Activated T-cell treated with anti-CD3 and anti-CD28 coated beads, Interleukin-2, amount 50 U/mL, for 72 hours (primary cell): ENCODE results near the gene SDR42E1. TPM values are rescaled to one million over a fixed set of nuclear protein-coding genes. Genes with fewer than 3 reads are reported as not detected.

ENCODE experiments used
- ATAC-seq, 2 donors: fragments of 150-1000 bp; cut with Tn5 transposase; replicated peaks in 1 of 2; 2 replicates each; pipeline ENCODE4 v1.10.0; 2021; ENCODE audit warnings: moderate library complexity in 2 of 2, mild to moderate bottlenecking in 1 of 2
- DNase-seq, 2 donors: peaks; one replicate each; pipeline ENCODE4 v3.0.0; 2021 to 2022; ENCODE audit warnings: mixed read lengths in 1 of 2
- H3K27ac Mint-ChIP-seq: one replicate; pipeline ENCODE4 v1.8.0; 2022; ENCODE audit warnings: mild to moderate bottlenecking, moderate library complexity, mixed read lengths
- H3K27me3 Mint-ChIP-seq: one replicate; pipeline ENCODE4 v1.8.0; 2022; ENCODE audit warnings: low read depth, mixed read lengths
- H3K36me3 Mint-ChIP-seq, 2 donors: one replicate each; pipeline ENCODE4 v1.8.0; 2022; ENCODE audit warnings: mixed read lengths in 2 of 2, mild to moderate bottlenecking in 1 of 2; ENCODE audit not compliant: insufficient read depth in 2 of 2
- H3K4me1 Mint-ChIP-seq: one replicate; pipeline ENCODE4 v1.8.0; 2022; ENCODE audit warnings: low read depth, mixed read lengths
- H3K4me3 Mint-ChIP-seq, 2 donors: one replicate each; pipeline ENCODE4 v1.8.0; 2022; ENCODE audit warnings: mild to moderate bottlenecking in 2 of 2, mixed read lengths in 2 of 2, moderate library complexity in 2 of 2
- H3K9me3 Mint-ChIP-seq, 2 donors: one replicate each; pipeline ENCODE4 v1.8.0; 2022; ENCODE audit warnings: mixed read lengths in 2 of 2
- total RNA-seq, 2 donors: library from RNA; stranded (reverse); gene quantifications; one replicate each; pipeline ENCODE4 v1.2.3, GENCODE V29; 2022

Gene SDR42E1
- total RNA-seq, 2 donors from 2014 or later: 8.7 to 13.0 TPM

DNA sequence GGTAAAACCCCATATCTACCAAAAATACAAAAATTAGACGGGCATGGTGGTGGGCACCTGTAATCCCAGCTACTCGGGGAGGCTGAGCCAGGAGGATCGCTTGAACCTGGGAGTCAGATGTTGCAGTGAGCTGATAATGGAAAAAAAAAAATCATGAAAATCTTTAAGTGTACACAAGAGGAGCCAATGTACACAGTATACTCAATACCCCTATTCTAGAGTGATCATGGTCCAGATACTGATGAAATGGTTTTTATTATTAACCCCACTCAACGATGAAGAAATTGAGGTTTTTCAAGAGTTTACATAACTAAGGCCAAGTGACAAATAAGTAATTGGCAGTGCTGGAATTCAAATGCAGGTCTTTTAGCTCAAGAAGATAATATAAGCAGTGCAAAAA is 35.3 kb upstream of the SDR42E1 start:
- Mint-ChIP-seq H3K9me3 (no peaks in the 10 kb centered on the region), H3K36me3 (no peaks in the 10 kb centered on the region), H3K4me1 (no peaks in the 10 kb centered on the region), H3K27ac (no peak overlapping the region), H3K4me3 (no peak overlapping the region), H3K27me3 (peaks cover 17% of the 10 kb centered on the region)
- ATAC-seq: no peak
- no peak for DNase-seq

DNA sequence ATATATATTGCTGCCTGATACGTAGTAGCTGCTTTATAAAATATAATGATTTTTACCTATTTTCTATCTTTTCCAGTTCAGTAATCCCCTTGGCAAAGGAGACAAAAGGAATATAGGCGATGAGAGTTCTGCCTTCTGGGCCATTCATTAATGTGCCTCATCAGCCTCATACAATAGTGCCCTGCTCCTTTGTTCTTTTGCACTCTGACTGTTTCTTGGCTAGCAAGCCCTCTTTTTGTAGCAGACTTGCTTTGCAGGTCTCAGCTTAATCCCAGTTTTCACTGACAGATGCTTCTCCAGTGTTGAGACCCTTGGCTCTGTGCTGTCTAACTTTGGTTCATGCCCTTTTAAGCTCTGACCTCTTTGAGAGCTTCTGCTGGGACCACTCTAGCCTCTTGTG is 34.2 kb upstream of the SDR42E1 start:
- Mint-ChIP-seq H3K27ac (no peak overlapping the region), H3K4me1 (no peaks in the 10 kb centered on the region), H3K36me3 (no peaks in the 10 kb centered on the region), H3K9me3 (no peaks in the 10 kb centered on the region), H3K4me3 (no peak overlapping the region), H3K27me3 (peaks cover 17% of the 10 kb centered on the region)
- no peak for DNase-seq
- ATAC-seq: no peak

- no peak overlapping the region for H3K4me3 Mint-ChIP-seq
- no peaks in the 10 kb centered on the region for H3K36me3 Mint-ChIP-seq
- DNase-seq (no peak), ATAC-seq (no peak)
- H3K27me3 Mint-ChIP-seq: peaks cover 17% of the 10 kb centered on the region
- H3K9me3 Mint-ChIP-seq: no peaks in the 10 kb centered on the region
- no peaks in the 10 kb centered on the region for H3K4me1 Mint-ChIP-seq
- no peak overlapping the region for H3K27ac Mint-ChIP-seq
These were observed 33.3 kb upstream of the SDR42E1 start for GRCh38 chr16:82044585-82044911.

DNA sequence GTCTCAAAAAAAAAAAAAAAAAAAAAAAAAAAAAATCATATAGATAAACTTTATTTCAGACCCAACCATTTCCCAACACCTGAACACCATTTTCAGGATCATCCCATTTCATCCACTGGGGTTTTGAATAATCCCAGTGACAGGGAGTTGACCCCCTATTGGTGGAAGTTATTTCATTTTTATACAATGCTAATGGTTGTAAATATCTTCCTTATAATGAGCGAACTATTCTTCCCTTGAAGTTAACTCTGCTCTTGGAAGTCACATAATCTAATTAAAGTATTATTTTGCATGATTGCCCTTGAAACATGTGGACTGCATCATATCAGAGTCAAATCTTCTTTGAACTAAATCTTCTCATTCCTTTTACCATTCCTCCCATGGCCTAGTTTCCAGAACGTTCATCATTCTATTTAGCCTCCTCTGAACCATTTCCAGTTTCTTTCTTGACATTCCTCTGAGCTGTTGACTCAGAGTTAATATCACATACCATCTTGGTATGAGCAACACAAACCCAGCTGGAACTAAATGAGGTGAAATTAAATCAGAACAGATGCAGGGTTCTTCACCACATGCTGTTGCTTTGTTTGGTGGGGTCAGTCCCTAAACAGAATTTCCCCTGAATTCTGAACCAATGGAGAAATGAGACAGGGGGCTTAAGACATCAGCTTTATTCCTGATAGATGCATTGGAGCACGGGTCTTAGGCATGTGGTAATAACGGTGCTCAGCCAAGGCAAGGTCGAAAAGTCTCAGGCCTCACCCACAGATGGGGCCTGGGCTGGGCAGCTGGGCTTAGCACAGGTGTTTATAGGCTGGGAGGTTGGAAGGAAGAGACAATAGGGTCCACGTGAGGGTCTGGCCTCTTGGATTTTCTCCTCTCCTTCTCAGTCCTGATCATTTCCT is 32.7 kb upstream of the SDR42E1 start:
- ATAC-seq: no peak
- Mint-ChIP-seq H3K9me3 (no peaks in the 10 kb centered on the region), H3K4me3 (no peak overlapping the region), H3K4me1 (no peaks in the 10 kb centered on the region), H3K27ac (no peak overlapping the region), H3K36me3 (no peaks in the 10 kb centered on the region), H3K27me3 (peaks cover 18% of the 10 kb centered on the region)
- no peak for DNase-seq

GRCh38 chr16:82042846-82043245 is 31.6 kb upstream of the SDR42E1 start:
- DNase-seq: no peak
- no peak overlapping the region for H3K4me3 Mint-ChIP-seq
- H3K9me3 Mint-ChIP-seq: no peaks in the 10 kb centered on the region
- H3K36me3 Mint-ChIP-seq: no peaks in the 10 kb centered on the region
- H3K27me3 Mint-ChIP-seq: peaks cover 16% of the 10 kb centered on the region
- H3K4me1 Mint-ChIP-seq: no peaks in the 10 kb centered on the region
- H3K27ac Mint-ChIP-seq: no peak overlapping the region
- no peak for ATAC-seq

- Mint-ChIP-seq H3K4me3 (no peak overlapping the region), H3K27me3 (peaks cover 9% of the 10 kb centered on the region), H3K36me3 (no peaks in the 10 kb centered on the region), H3K9me3 (no peaks in the 10 kb centered on the region), H3K27ac (no peak overlapping the region), H3K4me1 (no peaks in the 10 kb centered on the region)
- ATAC-seq: no peak
- DNase-seq: no peak
These were observed 30.9 kb upstream of the SDR42E1 start for GRCh38 chr16:82042144-82042543.

DNA sequence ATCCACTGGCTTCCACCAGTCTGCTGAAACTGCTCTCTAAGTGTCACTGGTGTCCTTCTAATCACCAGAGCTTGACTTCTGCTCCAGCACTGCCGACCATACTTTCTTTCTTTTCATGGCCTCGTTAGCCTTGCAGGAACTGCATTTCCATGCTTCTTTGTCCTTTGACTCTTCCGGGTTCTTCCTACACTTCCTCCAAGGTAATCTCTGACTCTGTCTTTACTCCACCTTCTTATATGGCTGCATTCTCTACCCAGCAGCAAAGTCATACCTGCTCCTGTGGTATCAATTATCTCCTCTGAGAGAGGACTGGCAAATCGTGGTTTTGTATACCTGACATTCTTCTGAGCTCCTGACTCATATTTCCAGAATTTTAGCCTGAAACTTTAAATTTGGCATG is 30.3 kb upstream of the SDR42E1 start:
- Mint-ChIP-seq H3K27me3 (peaks cover 8% of the 10 kb centered on the region), H3K27ac (no peak overlapping the region), H3K9me3 (no peaks in the 10 kb centered on the region), H3K4me3 (no peak overlapping the region), H3K4me1 (no peaks in the 10 kb centered on the region), H3K36me3 (no peaks in the 10 kb centered on the region)
- DNase-seq (no peak), ATAC-seq (no peak)

DNA sequence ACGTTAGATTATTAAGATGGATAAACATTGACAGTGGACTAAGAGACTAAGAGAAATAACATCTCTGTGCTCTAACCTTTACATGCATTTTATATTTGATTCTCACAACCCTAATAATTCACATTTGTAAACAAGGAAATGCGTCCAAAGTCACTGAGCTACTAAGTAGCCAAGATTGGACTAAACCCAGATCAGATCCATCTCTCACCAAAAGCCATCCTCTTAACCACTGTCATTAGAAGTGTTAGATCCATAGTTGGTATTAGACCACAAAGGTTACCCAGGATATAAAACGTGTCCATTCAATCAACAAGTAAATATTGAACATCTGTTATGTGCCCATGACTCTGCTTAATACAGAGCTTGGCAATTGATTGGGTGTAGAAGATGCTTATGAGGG is 29.0 kb upstream of the SDR42E1 start:
- no peak for DNase-seq
- H3K9me3 Mint-ChIP-seq: no peaks in the 10 kb centered on the region
- no peak overlapping the region for H3K27ac Mint-ChIP-seq
- ATAC-seq: no peak
- H3K27me3 Mint-ChIP-seq: peaks cover 15% of the 10 kb centered on the region
- H3K4me1 Mint-ChIP-seq: no peaks in the 10 kb centered on the region
- H3K4me3 Mint-ChIP-seq: no peak overlapping the region
- no peaks in the 10 kb centered on the region for H3K36me3 Mint-ChIP-seq

DNA sequence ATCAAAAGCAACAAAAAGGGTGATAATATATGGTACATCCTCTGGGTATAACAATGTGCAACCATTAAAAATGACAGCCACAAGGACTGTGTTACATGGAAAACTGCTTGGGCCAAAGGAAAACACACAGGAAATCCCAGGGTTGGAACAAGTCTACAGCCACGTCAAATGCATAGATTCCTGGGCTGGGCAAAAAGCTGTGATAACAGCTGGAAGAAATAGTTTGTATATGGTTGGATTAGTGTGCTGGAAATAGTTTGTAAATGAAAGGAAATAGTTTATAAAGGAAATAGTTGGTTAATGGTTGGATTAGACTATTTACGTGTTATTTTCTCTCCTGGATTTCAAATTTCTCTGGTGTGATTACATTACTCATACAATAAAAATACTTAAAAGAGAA is 26.4 kb upstream of the SDR42E1 start:
- Mint-ChIP-seq H3K4me1 (no peaks in the 10 kb centered on the region), H3K4me3 (no peak overlapping the region), H3K27me3 (peaks cover 29% of the 10 kb centered on the region), H3K27ac (no peak overlapping the region), H3K9me3 (no peaks in the 10 kb centered on the region), H3K36me3 (no peaks in the 10 kb centered on the region)
- DNase-seq (no peak), ATAC-seq (no peak)

DNA sequence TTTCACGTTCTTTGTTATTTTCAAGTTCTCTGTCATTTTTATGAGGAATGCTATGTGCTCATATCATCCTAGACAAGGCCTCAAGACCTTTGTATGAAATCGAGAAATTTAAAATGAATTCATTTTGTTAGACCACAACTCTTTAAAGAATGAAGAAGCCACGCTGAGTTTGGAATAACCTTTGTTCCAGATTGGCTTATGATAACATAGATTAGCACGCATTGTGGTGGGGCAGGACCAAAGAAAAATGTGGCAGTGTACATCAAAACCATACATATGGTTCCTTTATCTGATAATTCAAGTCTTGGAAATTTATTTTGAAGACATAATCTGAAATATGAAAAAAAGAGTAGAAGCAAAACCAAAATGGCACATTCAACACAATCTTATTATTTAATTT is 26.0 kb upstream of the SDR42E1 start:
- Mint-ChIP-seq H3K4me1 (no peaks in the 10 kb centered on the region), H3K9me3 (no peaks in the 10 kb centered on the region), H3K4me3 (no peak overlapping the region), H3K27me3 (peaks cover 29% of the 10 kb centered on the region), H3K36me3 (no peaks in the 10 kb centered on the region), H3K27ac (no peak overlapping the region)
- DNase-seq: no peak
- ATAC-seq: no peak

- Mint-ChIP-seq H3K4me1 (no peaks in the 10 kb centered on the region), H3K9me3 (no peaks in the 10 kb centered on the region), H3K36me3 (no peaks in the 10 kb centered on the region), H3K27me3 (peaks cover 29% of the 10 kb centered on the region), H3K4me3 (no peak within 1 kb of the TSS), H3K27ac (no peak within 1 kb of the TSS)
- DNase-seq (no peak), ATAC-seq (no peak)
These were observed 23.8 kb upstream of the SDR42E1 start, which contains the start of gene HSD17B2 for GRCh38 chr16:82034981-82035612. Gene HSD17B2, plus strand, starts transcription at chr16:82035253. Its CDS starts 172 bp downstream, at chr16:82035425.

- no peak overlapping the region for H3K27ac Mint-ChIP-seq
- peaks cover 27% of the 10 kb centered on the region for H3K27me3 Mint-ChIP-seq
- ATAC-seq: no peak
- H3K4me3 Mint-ChIP-seq: no peak overlapping the region
- H3K36me3 Mint-ChIP-seq: no peaks in the 10 kb centered on the region
- DNase-seq: no peak
- no peaks in the 10 kb centered on the region for H3K4me1 Mint-ChIP-seq
- no peaks in the 10 kb centered on the region for H3K9me3 Mint-ChIP-seq
These were observed 22.5 kb upstream of the SDR42E1 start for GRCh38 chr16:82033683-82034300.

GRCh38 chr16:82033006-82033405 is 21.7 kb upstream of the SDR42E1 start:
- Mint-ChIP-seq H3K4me1 (no peaks in the 10 kb centered on the region), H3K4me3 (no peak overlapping the region), H3K27ac (no peak overlapping the region), H3K9me3 (no peaks in the 10 kb centered on the region), H3K36me3 (no peaks in the 10 kb centered on the region), H3K27me3 (peaks cover 21% of the 10 kb centered on the region)
- DNase-seq: no peak
- ATAC-seq: no peak
